Thyroid gland (tissue), 4 donors: ENCODE measurements around the gene ADGRF4.

Experiments
- POLR2A ChIP-seq, 2 donors: fragments of 450-650 bp; IDR thresholded peaks; one replicate each; pipeline ENCODE4 v1.6.1; 2017; ENCODE audit warnings: antibody characterized with exemption in 2 of 2, mild to moderate bottlenecking in 2 of 2, moderate library complexity in 1 of 2
- TF ChIP-seq, protein P1 (sequence below), 6 experiments: fragments of 200-600 bp in 3 of 6; fragments of 450-650 bp in 3 of 6; sonication (generic) in 3 of 6; IDR thresholded peaks; one replicate each; pipeline ENCODE4 v1.5.1; 2016 to 2019; ENCODE audit warnings: antibody characterized with exemption in 6 of 6, mild to moderate bottlenecking in 2 of 6, inconsistent platforms in 1 of 6, moderate library complexity in 1 of 6

DNA sequence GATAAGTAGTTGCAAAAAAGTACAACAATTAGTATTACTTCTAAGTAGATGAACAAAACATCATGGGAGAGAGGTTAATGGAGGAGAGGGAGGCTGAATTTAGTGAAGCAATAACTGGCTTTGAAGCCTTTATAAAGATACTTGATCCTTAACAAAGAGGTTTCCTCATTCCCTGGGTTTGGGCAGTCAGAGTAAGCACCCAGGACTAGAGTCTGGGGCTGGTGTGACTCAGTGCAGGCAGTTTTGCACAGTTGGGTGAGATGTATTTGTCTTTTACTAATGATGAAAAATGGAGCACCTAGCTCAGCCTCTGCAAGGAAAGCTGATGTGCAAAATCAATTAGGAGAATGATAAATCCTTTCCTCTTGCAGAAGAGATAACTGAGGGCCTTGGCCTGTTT is 71.6 kb downstream of the ADGRF4 start:
- TF ChIP-seq POLR2A (IDR thresholded peaks at IDR 0.05), result no peak
- TF ChIP-seq, protein P1, sequence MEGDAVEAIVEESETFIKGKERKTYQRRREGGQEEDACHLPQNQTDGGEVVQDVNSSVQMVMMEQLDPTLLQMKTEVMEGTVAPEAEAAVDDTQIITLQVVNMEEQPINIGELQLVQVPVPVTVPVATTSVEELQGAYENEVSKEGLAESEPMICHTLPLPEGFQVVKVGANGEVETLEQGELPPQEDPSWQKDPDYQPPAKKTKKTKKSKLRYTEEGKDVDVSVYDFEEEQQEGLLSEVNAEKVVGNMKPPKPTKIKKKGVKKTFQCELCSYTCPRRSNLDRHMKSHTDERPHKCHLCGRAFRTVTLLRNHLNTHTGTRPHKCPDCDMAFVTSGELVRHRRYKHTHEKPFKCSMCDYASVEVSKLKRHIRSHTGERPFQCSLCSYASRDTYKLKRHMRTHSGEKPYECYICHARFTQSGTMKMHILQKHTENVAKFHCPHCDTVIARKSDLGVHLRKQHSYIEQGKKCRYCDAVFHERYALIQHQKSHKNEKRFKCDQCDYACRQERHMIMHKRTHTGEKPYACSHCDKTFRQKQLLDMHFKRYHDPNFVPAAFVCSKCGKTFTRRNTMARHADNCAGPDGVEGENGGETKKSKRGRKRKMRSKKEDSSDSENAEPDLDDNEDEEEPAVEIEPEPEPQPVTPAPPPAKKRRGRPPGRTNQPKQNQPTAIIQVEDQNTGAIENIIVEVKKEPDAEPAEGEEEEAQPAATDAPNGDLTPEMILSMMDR (IDR thresholded peaks at IDR 0.05), result no peak
